Measurements from ENCODE around the gene COL16A1.

- no peak for TF ChIP-seq CTCF (IDR thresholded peaks at IDR 0.05)
- TF ChIP-seq EP300 (IDR thresholded peaks at IDR 0.05) = no peak
These were observed 30.4 kb downstream of the COL16A1 start for GRCh38 chr1:31673433-31673832.

Data from sigmoid colon (tissue), 4 donors.